Fibroblast of lung (primary cell): ENCODE measurements around the gene TUBB1. TPM values are rescaled to one million over a fixed set of nuclear protein-coding genes. Genes with fewer than 3 reads are reported as not detected.

Experiments used
- DNase-seq, 2 donors: peaks; one replicate each; pipeline versions ENCODE4 v3.0.0 to v3.0.0-alpha.2; 2010; ENCODE audit warnings: low read depth in 2 of 2
- H2AFZ ChIP-seq: 2 replicates; pipeline ENCODE4 v1.5.1; 2012; ENCODE audit warnings: low read length, control low read depth, inconsistent platforms
- H3K27ac ChIP-seq: 2 replicates; pipeline ENCODE4 v1.5.1; 2011; ENCODE audit warnings: low read length, control low read depth; ENCODE audit not compliant: insufficient read depth
- H3K27me3 ChIP-seq: 2 replicates; pipeline ENCODE4 v1.5.1; 2011; ENCODE audit warnings: mild to moderate bottlenecking, low read length; ENCODE audit not compliant: control insufficient read depth, insufficient read depth
- H3K36me3 ChIP-seq: 2 replicates; pipeline ENCODE4 v1.5.1; 2011; ENCODE audit warnings: low read length; ENCODE audit not compliant: control insufficient read depth, insufficient read depth
- H3K4me1 ChIP-seq: 2 replicates; pipeline ENCODE4 v1.5.1; 2011; ENCODE audit warnings: low read length; ENCODE audit not compliant: control insufficient read depth, insufficient read depth; ENCODE audit errors: extremely low read depth
- H3K4me2 ChIP-seq: 2 replicates; pipeline ENCODE4 v1.5.1; 2011; ENCODE audit warnings: low read length, control low read depth; ENCODE audit not compliant: insufficient read depth; ENCODE audit errors: extremely low read depth
- H3K4me3 ChIP-seq, 4 experiments: fragments of 200-600 bp in 1 of 4; sonication (generic) in 1 of 4; replicated peaks in 1 of 4; 2 replicates each; pipeline ENCODE4 v1.5.1; 2011 to 2016; ENCODE audit warnings: low read length in 4 of 4, low read depth in 3 of 4, mild to moderate bottlenecking in 3 of 4, control low read depth in 2 of 4, inconsistent platforms in 1 of 4, mixed read lengths in 1 of 4; ENCODE audit not compliant: insufficient read depth in 1 of 4; ENCODE audit errors: control extremely low read depth in 1 of 4
- H3K79me2 ChIP-seq: 2 replicates; pipeline ENCODE4 v1.5.1; 2012; ENCODE audit warnings: mild to moderate bottlenecking, low read length, inconsistent platforms; ENCODE audit not compliant: control insufficient read depth, insufficient read depth
- H3K9ac ChIP-seq: 2 replicates; pipeline ENCODE4 v1.5.1; 2011; ENCODE audit warnings: mild to moderate bottlenecking, low read length, control low read depth; ENCODE audit not compliant: insufficient read depth
- H3K9me3 ChIP-seq: 2 replicates; pipeline ENCODE4 v1.5.1; 2012; ENCODE audit warnings: low read depth, low read length; ENCODE audit not compliant: control insufficient read depth, insufficient read depth
- H4K20me1 ChIP-seq: 2 replicates; pipeline ENCODE4 v1.5.1; 2011; ENCODE audit warnings: low read length; ENCODE audit not compliant: control insufficient read depth, insufficient read depth; ENCODE audit errors: extremely low read depth
- EZH2 ChIP-seq: IDR thresholded peaks from 2 replicates; pipeline ENCODE4 v1.5.1; 2012; ENCODE audit warnings: low read length, control low read depth, mild to moderate bottlenecking; ENCODE audit errors: missing control alignments
- polyA plus RNA-seq, 2 donors: library from polyadenylated mRNA; depleted of rRNA in 1 of 2; stranded (reverse) in 1 of 2; unstranded in 1 of 2; fragments of >200 nt; gene quantifications; 2 replicates each; pipeline ENCODE4 v1.2.1, GENCODE V29; 2011 to 2012; ENCODE audit warnings: missing spikeins in 1 of 2
- total RNA-seq: library from RNA; depleted of rRNA; stranded (reverse); fragments of >200 nt; gene quantifications from 2 replicates; pipeline ENCODE4 v1.2.1, GENCODE V29; 2014
- TF ChIP-seq, protein P1 (sequence below), 2 donors: IDR thresholded peaks in 1 of 2; conservative IDR thresholded peaks in 1 of 2; 1 replicate in 1 of 2; 2 replicates in 1 of 2; pipeline ENCODE4 v1.5.1; 2011 to 2012; ENCODE audit warnings: low read length in 2 of 2, control low read depth in 1 of 2, inconsistent platforms in 1 of 2, low read depth in 1 of 2, mild to moderate bottlenecking in 1 of 2

The TUBB1 gene
- total and polyA plus RNA-seq, 2 donors (not counting 1 experiment from before 2014, with no cell fraction given): under 0.01 TPM; not detected in 1

DNA sequence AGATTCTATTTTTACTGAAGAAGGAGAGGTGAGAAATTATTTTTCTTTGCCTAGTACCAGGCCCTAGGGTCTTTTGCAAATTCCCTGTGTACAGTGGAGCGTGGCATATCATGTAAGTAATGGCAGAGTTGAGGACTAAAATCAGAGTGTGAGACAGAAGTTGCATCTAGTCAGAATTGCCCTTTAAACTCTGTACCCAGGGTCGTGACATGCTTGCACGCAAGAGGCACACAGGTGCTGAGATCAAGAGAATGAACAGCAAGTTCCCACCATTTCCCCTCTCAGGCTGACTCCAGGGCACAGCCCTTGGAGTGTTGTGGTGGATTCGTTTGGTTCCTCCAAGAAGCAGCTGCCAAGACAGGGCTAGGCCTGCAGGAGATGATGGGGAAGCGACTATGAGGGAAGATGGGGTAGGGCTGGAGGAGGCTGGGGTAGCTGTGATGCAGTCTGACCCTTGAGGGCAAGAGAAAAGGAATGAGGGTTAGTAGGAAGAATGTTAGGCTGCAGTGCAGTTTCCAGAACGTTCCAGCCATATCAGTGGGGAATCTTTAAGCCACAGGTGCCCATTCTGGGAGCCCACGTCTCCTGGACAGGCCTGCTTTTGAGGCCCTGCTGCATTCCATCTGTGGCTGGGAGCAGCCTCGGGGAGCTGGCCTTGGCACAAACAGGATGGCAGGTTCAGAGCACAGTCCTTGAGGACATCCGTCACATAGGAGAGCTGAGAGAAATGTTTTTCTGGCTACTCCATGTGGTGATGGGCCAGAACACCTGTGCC lies 31.3 kb upstream of the TUBB1 start:
- no peak for DNase-seq
- Histone ChIP-seq H3K79me2 (peaks cover 21% of the 10 kb centered on the region), H2AFZ (no peak overlapping the region), H3K36me3 (peaks cover 14% of the 10 kb centered on the region), H3K9me3 (no peaks in the 10 kb centered on the region), H3K27ac (no peak overlapping the region), H3K9ac (no peak overlapping the region), H4K20me1 (no peaks in the 10 kb centered on the region), H3K4me3 (no peak overlapping the region), H3K4me2 (no peak overlapping the region), H3K4me1 (no peaks in the 10 kb centered on the region), H3K27me3 (no peaks in the 10 kb centered on the region)
- no peak for TF ChIP-seq EZH2
- TF ChIP-seq, protein P1, sequence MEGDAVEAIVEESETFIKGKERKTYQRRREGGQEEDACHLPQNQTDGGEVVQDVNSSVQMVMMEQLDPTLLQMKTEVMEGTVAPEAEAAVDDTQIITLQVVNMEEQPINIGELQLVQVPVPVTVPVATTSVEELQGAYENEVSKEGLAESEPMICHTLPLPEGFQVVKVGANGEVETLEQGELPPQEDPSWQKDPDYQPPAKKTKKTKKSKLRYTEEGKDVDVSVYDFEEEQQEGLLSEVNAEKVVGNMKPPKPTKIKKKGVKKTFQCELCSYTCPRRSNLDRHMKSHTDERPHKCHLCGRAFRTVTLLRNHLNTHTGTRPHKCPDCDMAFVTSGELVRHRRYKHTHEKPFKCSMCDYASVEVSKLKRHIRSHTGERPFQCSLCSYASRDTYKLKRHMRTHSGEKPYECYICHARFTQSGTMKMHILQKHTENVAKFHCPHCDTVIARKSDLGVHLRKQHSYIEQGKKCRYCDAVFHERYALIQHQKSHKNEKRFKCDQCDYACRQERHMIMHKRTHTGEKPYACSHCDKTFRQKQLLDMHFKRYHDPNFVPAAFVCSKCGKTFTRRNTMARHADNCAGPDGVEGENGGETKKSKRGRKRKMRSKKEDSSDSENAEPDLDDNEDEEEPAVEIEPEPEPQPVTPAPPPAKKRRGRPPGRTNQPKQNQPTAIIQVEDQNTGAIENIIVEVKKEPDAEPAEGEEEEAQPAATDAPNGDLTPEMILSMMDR (conservative IDR thresholded peaks at IDR 0.05 in 1 of 2, IDR thresholded peaks at IDR 0.05 in 1 of 2; ENCODE audit: low read depth in 1 of 2, low read length in 2 of 2): no peak

DNA sequence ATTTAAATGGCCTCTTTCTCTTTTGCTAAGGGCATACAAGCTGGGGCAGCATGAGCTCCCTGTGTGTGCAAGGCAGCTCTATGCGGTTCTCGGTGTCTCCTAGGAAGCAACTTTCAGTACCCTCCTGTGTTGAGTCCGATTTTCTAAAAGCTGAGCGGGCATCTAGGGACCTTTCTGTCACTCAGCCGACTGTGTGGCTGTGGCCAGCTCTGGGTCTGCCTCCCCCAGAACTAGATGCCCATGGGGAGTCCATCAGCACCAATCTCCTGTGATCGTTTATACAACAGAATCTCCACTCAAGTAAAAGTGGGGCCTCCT lies 30.7 kb upstream of the TUBB1 start:
- H3K79me2 ChIP-seq: peaks cover 19% of the 10 kb centered on the region
- H3K27me3 ChIP-seq: no peaks in the 10 kb centered on the region
- H3K27ac ChIP-seq: no peak overlapping the region
- H3K4me1 ChIP-seq: peaks cover under 1% of the 10 kb centered on the region
- TF ChIP-seq, protein P1 (conservative IDR thresholded peaks at IDR 0.05 in 1 of 2, IDR thresholded peaks at IDR 0.05 in 1 of 2; ENCODE audit: low read depth in 1 of 2, low read length in 2 of 2): no peak
- TF ChIP-seq EZH2: no peak
- H3K4me3 ChIP-seq: no peak overlapping the region
- DNase-seq: no peak
- no peaks in the 10 kb centered on the region for H3K9me3 ChIP-seq
- no peak overlapping the region for H2AFZ ChIP-seq
- H3K9ac ChIP-seq: no peak overlapping the region
- H4K20me1 ChIP-seq: no peaks in the 10 kb centered on the region
- no peak overlapping the region for H3K4me2 ChIP-seq
- H3K36me3 ChIP-seq: peaks cover 16% of the 10 kb centered on the region

DNA sequence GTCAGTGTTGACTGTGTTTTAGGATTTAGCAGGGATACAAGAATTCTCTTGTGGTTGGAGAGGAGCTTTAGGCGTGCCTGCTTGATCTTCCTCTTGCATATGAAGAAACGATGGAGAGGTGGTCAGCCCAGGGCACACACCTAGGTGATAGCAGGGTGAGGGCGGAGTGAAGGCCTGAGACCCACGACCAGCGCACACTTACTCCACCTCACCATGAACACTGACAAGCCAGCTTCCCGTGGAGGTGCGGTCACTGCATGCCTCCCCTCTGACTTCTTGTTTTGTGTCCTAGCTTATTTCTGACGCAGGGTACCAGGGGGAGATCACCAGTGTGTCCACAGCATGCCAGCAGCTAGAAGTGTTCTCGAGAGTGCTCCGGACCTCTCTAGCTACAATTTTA lies 30.0 kb upstream of the TUBB1 start:
- no peak for DNase-seq
- Histone ChIP-seq H2AFZ (no peak overlapping the region), H3K4me3 (no peak overlapping the region), H3K27ac (no peak overlapping the region), H3K9me3 (no peaks in the 10 kb centered on the region), H3K79me2 (peaks cover 12% of the 10 kb centered on the region), H3K4me2 (no peak overlapping the region), H3K36me3 (peaks cover 19% of the 10 kb centered on the region), H4K20me1 (no peaks in the 10 kb centered on the region), H3K4me1 (peaks cover 2% of the 10 kb centered on the region), H3K27me3 (no peaks in the 10 kb centered on the region), H3K9ac (no peak overlapping the region)
- TF ChIP-seq, protein P1 (conservative IDR thresholded peaks at IDR 0.05 in 1 of 2, IDR thresholded peaks at IDR 0.05 in 1 of 2; ENCODE audit: low read depth in 1 of 2, low read length in 2 of 2): no peak
- TF ChIP-seq EZH2: no peak
